AG10803 (cell line): ENCODE measurements around the gene RASAL3.

Experiments
- DNase-seq: peaks from one replicate; pipeline ENCODE4 v3.0.0; 2010; ENCODE audit warnings: low read depth
- H3K4me3 ChIP-seq: 2 replicates; pipeline ENCODE4 v1.5.1; 2011; ENCODE audit warnings: mild to moderate bottlenecking, low read length, control low read depth
- TF ChIP-seq, protein P1 (sequence below): conservative IDR thresholded peaks from 2 replicates; pipeline ENCODE4 v1.5.1; 2011; ENCODE audit warnings: mild to moderate bottlenecking, low read length, control low read depth, inconsistent platforms

The RASAL3 gene

DNA sequence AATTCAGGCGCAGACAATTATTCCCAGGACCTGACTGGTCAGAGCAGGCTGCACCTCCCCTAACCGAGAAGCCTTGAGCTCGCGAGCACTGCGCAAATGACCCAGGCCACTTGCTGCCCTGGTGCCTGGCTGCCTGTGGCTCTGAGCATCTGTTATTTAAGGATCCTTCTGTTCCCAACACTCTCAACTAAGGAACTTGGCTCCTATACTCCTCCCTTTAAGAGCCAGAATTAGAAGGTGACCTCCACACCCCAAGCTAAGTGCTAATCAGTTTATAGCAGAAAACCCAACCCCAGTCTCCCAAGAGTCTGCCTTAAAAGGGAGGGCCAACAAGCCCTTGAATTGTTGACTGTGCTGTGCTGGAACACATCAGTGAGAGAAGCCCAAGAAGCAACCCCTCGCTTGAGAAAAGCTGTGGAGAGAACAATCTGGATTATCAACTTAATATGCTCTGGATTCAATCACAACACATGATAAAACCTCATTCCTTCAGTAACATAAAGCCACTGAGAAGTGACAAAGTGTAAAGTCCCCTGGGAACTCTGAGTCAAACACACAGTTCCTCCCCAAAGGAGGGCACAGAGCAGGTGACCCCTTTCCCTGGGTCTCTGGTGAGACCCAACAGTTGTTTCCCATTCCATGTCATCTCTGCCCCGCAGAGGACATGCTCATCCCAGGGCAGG is 60.1 kb downstream of the RASAL3 start:
- no peak for DNase-seq

GRCh38 chr19:15403151-15403531 is 61.2 kb downstream of the RASAL3 start:
- TF ChIP-seq, protein P1, sequence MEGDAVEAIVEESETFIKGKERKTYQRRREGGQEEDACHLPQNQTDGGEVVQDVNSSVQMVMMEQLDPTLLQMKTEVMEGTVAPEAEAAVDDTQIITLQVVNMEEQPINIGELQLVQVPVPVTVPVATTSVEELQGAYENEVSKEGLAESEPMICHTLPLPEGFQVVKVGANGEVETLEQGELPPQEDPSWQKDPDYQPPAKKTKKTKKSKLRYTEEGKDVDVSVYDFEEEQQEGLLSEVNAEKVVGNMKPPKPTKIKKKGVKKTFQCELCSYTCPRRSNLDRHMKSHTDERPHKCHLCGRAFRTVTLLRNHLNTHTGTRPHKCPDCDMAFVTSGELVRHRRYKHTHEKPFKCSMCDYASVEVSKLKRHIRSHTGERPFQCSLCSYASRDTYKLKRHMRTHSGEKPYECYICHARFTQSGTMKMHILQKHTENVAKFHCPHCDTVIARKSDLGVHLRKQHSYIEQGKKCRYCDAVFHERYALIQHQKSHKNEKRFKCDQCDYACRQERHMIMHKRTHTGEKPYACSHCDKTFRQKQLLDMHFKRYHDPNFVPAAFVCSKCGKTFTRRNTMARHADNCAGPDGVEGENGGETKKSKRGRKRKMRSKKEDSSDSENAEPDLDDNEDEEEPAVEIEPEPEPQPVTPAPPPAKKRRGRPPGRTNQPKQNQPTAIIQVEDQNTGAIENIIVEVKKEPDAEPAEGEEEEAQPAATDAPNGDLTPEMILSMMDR, result no peak
- no peak overlapping the region for H3K4me3 ChIP-seq
- no peak for DNase-seq

More for the DNA sequence above, 60.1 kb downstream of the RASAL3 start:
- TF ChIP-seq, protein P1, result no peak
- H3K4me3 ChIP-seq, result no peak overlapping the region

- TF ChIP-seq, protein P1, result no peak
- no peak for DNase-seq
- no peak overlapping the region for H3K4me3 ChIP-seq
These were observed 61.8 kb downstream of the RASAL3 start for GRCh38 chr19:15402411-15403150.
